ENCODE measurements around the gene DBI.

- TF ChIP-seq EZH2 (IDR thresholded peaks at IDR 0.05; ENCODE audit: borderline replicate concordance) (no peak), CTCF (IDR thresholded peaks at IDR 0.05; ENCODE audit: poor library complexity) (no peak), EZH2phosphoT487 (IDR thresholded peaks at IDR 0.05; ENCODE audit: low read depth, severe bottlenecking, unreplicated experiment) (no peak)
Measured at GRCh38 chr2:119419065-119419464, 52.3 kb downstream of the DBI start.
